Naive thymus-derived CD4-positive, alpha-beta T cell (primary cell): ENCODE data around the gene ADAT3. TPM values are rescaled to one million over a fixed set of nuclear protein-coding genes. Genes with fewer than 3 reads are reported as not detected.
A peak's percentile ranks its signal among the peaks of the same experiment; 100 is the strongest.

Experiments used
- ATAC-seq: fragments of 150-1000 bp; cut with Tn5 transposase; 2 replicates; pipeline ENCODE4 v1.10.0; 2021; ENCODE audit warnings: mild to moderate bottlenecking, moderate library complexity
- CTCF ChIA-PET: fragments of 350-600 bp; sonication (Branson Sonifier 250); formaldehyde crosslinking; loops from one replicate; lab custom pipeline; 2021; ENCODE audit warnings: antibody characterized with exemption; lab: Charles Lee
- POLR2A ChIA-PET: fragments of 350-600 bp; sonication (Branson Sonifier 250); formaldehyde crosslinking; loops from one replicate; lab custom pipeline; 2021; ENCODE audit warnings: antibody characterized with exemption, inconsistent platforms; lab: Charles Lee
- DNase-seq, 9 donors: peaks; one replicate each; pipeline versions ENCODE4 v3.0.0 to v3.0.0-alpha.2; 2020 to 2022; ENCODE audit warnings: mixed read lengths in 1 of 9
- H3K27ac ChIP-seq: one replicate; pipeline ENCODE4 v1.7.0; 2013; ENCODE audit warnings: mild to moderate bottlenecking, low read depth, low read length, moderate library complexity
- H3K27me3 ChIP-seq, 2 donors: one replicate each; pipeline ENCODE4 v1.7.0; 2013; ENCODE audit warnings: low read length in 2 of 2, mild to moderate bottlenecking in 2 of 2, moderate library complexity in 2 of 2; ENCODE audit not compliant: control insufficient read depth in 2 of 2, insufficient read depth in 2 of 2
- H3K36me3 ChIP-seq, 3 experiments: 1 replicate in 2 of 3; 2 replicates in 1 of 3; pipeline ENCODE4 v1.7.0; 2013; ENCODE audit warnings: low read length in 3 of 3, mild to moderate bottlenecking in 3 of 3, moderate library complexity in 1 of 3; ENCODE audit not compliant: insufficient read depth in 3 of 3, control insufficient read depth in 2 of 3
- H3K4me1 ChIP-seq, 2 donors: one replicate each; pipeline ENCODE4 v1.7.0; 2013; ENCODE audit warnings: low read length in 2 of 2, mild to moderate bottlenecking in 2 of 2, moderate library complexity in 1 of 2; ENCODE audit not compliant: control insufficient read depth in 2 of 2, insufficient read depth in 2 of 2
- H3K4me3 ChIP-seq: 2 replicates; pipeline ENCODE4 v1.7.0; 2013; ENCODE audit warnings: mild to moderate bottlenecking, low read length
- H3K9me3 ChIP-seq, 3 experiments: 1 replicate in 2 of 3; 2 replicates in 1 of 3; pipeline ENCODE4 v1.7.0; 2013; ENCODE audit warnings: low read length in 3 of 3; ENCODE audit not compliant: control insufficient read depth in 2 of 3
- H3K27ac Mint-ChIP-seq, 9 donors: one replicate each; pipeline ENCODE4 v1.8.0; 2020 to 2022; ENCODE audit warnings: mixed read lengths in 9 of 9, mild to moderate bottlenecking in 8 of 9, moderate library complexity in 5 of 9, inconsistent platforms in 2 of 9
- H3K27me3 Mint-ChIP-seq, 5 donors: one replicate each; pipeline ENCODE4 v1.8.0; 2021 to 2022; ENCODE audit warnings: mixed read lengths in 5 of 5, mild to moderate bottlenecking in 1 of 5
- H3K36me3 Mint-ChIP-seq, 5 donors: one replicate each; pipeline ENCODE4 v1.8.0; 2020 to 2022; ENCODE audit warnings: mixed read lengths in 5 of 5, mild to moderate bottlenecking in 3 of 5, inconsistent platforms in 1 of 5
- H3K4me1 Mint-ChIP-seq, 7 donors: one replicate each; pipeline ENCODE4 v1.8.0; 2020 to 2022; ENCODE audit warnings: mixed read lengths in 7 of 7, mild to moderate bottlenecking in 3 of 7, inconsistent platforms in 1 of 7
- H3K4me3 Mint-ChIP-seq, 10 donors: one replicate each; pipeline ENCODE4 v1.8.0; 2020 to 2022; ENCODE audit warnings: mild to moderate bottlenecking in 10 of 10, mixed read lengths in 10 of 10, moderate library complexity in 6 of 10, inconsistent platforms in 2 of 10
- H3K9me3 Mint-ChIP-seq, 11 donors: one replicate each; pipeline ENCODE4 v1.8.0; 2020 to 2022; ENCODE audit warnings: mixed read lengths in 11 of 11, mild to moderate bottlenecking in 4 of 11, inconsistent platforms in 1 of 11, moderate library complexity in 1 of 11
- intact Hi-C, 2 donors: fragments of 100-400 bp; cut with micrococcal nuclease; formaldehyde crosslinking; loops; one replicate each; pipeline ENCODE4 v1.15.1; 2023
- polyA plus RNA-seq, 2 donors: library from polyadenylated mRNA; unstranded; fragments of 300-500 nt; fragmentation: Illumina TruSeq; gene quantifications; one replicate each; pipeline ENCODE4 v1.2.3, GENCODE V29; 2021
- total RNA-seq, 6 experiments: library from RNA in 5 of 6; stranded (reverse) in 5 of 6; gene quantifications; 1 replicate in 5 of 6; 2 replicates in 1 of 6; pipeline ENCODE4 v1.2.3 and lab custom pipeline; 2021 to 2026

ADAT3 gene
- total and polyA plus RNA-seq, 7 experiments from 2014 or later = 2.2 to 13.5 (median 5.9) TPM

DNA sequence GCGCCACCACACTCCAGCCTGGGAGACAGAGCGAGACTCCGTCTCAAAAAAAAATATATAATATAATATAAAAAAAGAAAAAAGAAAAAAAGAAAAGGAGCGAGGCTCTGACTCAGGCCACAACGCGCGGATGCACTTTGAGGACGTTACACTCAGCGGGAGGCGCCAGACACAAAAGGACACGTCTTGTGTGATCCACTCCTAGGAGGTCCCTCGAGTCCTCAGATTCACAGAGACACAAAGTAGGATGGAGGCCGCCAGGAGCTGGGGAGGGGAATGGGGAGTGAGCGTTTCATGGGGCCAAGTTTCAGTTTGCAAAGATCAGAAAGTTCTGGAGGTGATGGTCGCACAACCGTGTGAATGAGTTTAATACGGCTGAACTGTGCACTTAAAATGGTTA, 11.4 kb upstream of the ADAT3 start:
- H3K4me3 Mint-ChIP-seq = peak overlapping the region in 6 of 10 donors; percentile 44 to 59 (median 51)
- H3K27ac Mint-ChIP-seq = peak overlapping the region in 6 of 9 donors; percentile 22 to 85 (median 42)
- H3K27me3 Mint-ChIP-seq = no peaks in the 10 kb centered on the region
- H3K9me3 Mint-ChIP-seq = no peaks in the 10 kb centered on the region
- Histone ChIP-seq H3K27me3 (no peaks in the 10 kb centered on the region), H3K9me3 (no peaks in the 10 kb centered on the region), H3K4me3 (no peak overlapping the region), H3K36me3 (no peaks in the 10 kb centered on the region), H3K27ac (no peak overlapping the region), H3K4me1 (peaks cover 16 to 29% of the 10 kb centered on the region in 2 donors)
- intact Hi-C loops = no loop called here
- DNase-seq = no peak
- peaks cover 16 to 51% (median 37%) of the 10 kb centered on the region in 7 donors for H3K4me1 Mint-ChIP-seq
- ChIA-PET CTCF (no interaction called here), POLR2A (interaction anchor here (1.0 to 7.4 kb wide), 4 partner anchors 10 to 48 kb away, joined by 4 to 57 read pairs (median 6); partner anchors contain the start of gene ABHD17A)
- no peaks in the 10 kb centered on the region for H3K36me3 Mint-ChIP-seq
- ATAC-seq = no peak

DNA sequence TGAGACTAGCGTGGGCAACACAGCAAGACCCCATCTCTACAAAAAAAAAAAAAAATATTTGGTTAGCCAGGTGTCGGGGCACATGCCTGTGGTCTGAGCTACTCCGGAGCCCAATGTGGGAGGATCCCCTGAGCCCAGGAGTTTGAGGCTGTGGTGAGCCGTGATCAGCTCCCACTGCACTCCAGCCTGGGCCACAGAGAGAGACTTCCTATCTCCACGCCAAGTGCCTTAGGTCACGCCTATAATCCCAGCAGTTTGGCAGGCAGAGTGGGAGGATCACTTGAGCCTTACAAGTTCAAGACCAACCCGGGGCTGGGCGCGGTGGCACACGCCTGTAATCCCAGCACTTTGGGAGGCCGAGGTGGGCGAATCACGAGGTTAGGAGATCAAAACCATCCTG, 8.7 kb upstream of the ADAT3 start:
- ATAC-seq (no peak), DNase-seq (no peak)
- Histone ChIP-seq H3K27me3 (no peaks in the 10 kb centered on the region), H3K4me1 (peaks cover 16 to 29% of the 10 kb centered on the region in 2 donors), H3K27ac (peak overlapping the region; percentile 65), H3K9me3 (no peaks in the 10 kb centered on the region), H3K36me3 (no peaks in the 10 kb centered on the region), H3K4me3 (peak overlapping the region; percentile 13)
- Mint-ChIP-seq H3K27ac (peak overlapping the region in 7 of 9 donors; percentile 70 to 99 (median 97)), H3K9me3 (no peaks in the 10 kb centered on the region), H3K4me3 (peak overlapping the region; percentile 82 to 93 (median 88)), H3K4me1 (peaks cover 10 to 46% (median 32%) of the 10 kb centered on the region in 7 donors), H3K27me3 (no peaks in the 10 kb centered on the region), H3K36me3 (no peaks in the 10 kb centered on the region)
- intact Hi-C loops = loop anchor here in 1 of 2 donors (2.0 kb wide), 1 partner anchor 32 kb away; no protein-coding TSS in a partner anchor
- CTCF ChIA-PET = interaction anchor here (0.6 to 2.4 kb wide), 4 partner anchors 20 to 887 kb away, joined by 3 to 7 read pairs (median 4); partner anchors contain the start of gene SGTA
- POLR2A ChIA-PET = interaction anchor here (0.5 to 7.4 kb wide), 11 partner anchors 12 to 423 kb away, joined by 3 to 57 read pairs (median 3); partner anchors contain the start of gene ABHD17A

DNA sequence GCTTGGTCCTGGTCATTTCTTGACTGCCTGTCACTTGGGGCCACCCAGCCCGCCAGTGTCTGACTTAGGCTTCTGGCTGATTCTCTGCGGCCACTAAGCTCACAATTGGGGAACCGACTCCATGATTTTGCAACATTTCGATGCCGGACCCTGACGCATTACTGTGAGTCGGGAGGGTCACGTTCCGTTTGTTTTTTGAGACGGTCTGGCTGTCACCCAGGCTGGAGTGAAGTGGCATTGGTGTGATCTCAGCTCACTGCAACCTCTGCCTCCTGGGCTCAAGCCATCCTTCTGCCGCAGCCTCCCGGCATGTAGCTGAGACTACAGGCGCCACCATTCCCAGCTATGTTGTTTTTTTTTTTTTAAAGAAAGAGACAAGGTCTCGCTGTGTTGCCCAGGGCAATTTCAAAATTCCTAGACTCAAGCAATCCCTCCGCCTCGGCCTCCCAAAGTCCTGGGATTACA, 3.2 kb upstream of the ADAT3 start:
- Mint-ChIP-seq H3K9me3 (peaks cover 0 to 2% (median 0%) of the 10 kb centered on the region in 11 donors), H3K4me1 (peaks cover 14 to 47% (median 31%) of the 10 kb centered on the region in 7 donors), H3K36me3 (no peaks in the 10 kb centered on the region), H3K4me3 (no peak overlapping the region), H3K27ac (peak overlapping the region in 2 of 9 donors; percentile 25 to 32), H3K27me3 (no peaks in the 10 kb centered on the region)
- Histone ChIP-seq H3K4me1 (peaks cover 10 to 20% of the 10 kb centered on the region in 2 donors), H3K9me3 (no peaks in the 10 kb centered on the region), H3K4me3 (no peak overlapping the region), H3K27me3 (no peaks in the 10 kb centered on the region), H3K36me3 (no peaks in the 10 kb centered on the region), H3K27ac (no peak overlapping the region)
- intact Hi-C loops = no loop called here
- ATAC-seq (peak; percentile 4), DNase-seq (no peak)
- CTCF ChIA-PET = interaction anchor here (0.6 to 1.2 kb wide), 3 partner anchors 37 to 193 kb away, joined by 3 to 4 read pairs (median 3); no protein-coding TSS in a partner anchor
- POLR2A ChIA-PET = interaction anchor here (0.6 to 1.2 kb wide), 2 partner anchors 36 to 48 kb away, joined by 3 read pairs; no protein-coding TSS in a partner anchor

DNA sequence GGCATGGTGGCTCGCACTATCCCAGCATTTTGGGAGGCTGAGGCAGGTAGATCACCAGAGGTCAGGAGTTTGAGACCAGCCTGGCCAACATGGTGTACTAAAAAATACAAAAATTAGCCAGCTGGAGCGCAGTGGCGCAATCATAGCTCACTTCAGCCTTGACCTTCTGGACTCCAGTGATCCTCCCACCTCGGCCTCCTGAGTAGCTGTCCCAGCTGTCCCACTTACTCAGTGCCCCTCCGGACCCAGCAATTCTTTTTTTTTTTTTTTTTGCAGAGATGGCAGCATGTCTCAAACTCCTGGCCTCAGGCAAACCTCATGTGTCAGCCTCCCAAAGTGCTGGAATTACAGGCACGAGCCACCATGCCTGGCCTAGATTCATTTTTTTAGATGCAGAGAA, 2.3 kb upstream of the ADAT3 start:
- Mint-ChIP-seq H3K27ac (peak overlapping the region in 8 of 9 donors; percentile 67 to 96 (median 83)), H3K9me3 (peaks cover 0 to 2% (median 0%) of the 10 kb centered on the region in 11 donors), H3K4me3 (peak overlapping the region in 5 of 10 donors; percentile 41 to 93 (median 67)), H3K36me3 (no peaks in the 10 kb centered on the region), H3K4me1 (peaks cover 9 to 43% (median 24%) of the 10 kb centered on the region in 7 donors), H3K27me3 (no peaks in the 10 kb centered on the region)
- intact Hi-C loops = no loop called here
- DNase-seq (no peak), ATAC-seq (no peak)
- H3K4me1 ChIP-seq = peaks cover 10 to 13% of the 10 kb centered on the region in 2 donors
- no peaks in the 10 kb centered on the region for H3K27me3 ChIP-seq
- ChIA-PET POLR2A (interaction anchor here (0.5 to 1.6 kb wide), 7 partner anchors 9 to 1845 kb away, joined by 3 to 4 read pairs (median 3); a partner anchor contains a TSS), CTCF (interaction anchor here (0.6 to 1.3 kb wide), 4 partner anchors 37 to 1838 kb away, joined by 3 to 4 read pairs (median 3); no protein-coding TSS in a partner anchor)
- H3K9me3 ChIP-seq = no peaks in the 10 kb centered on the region
- H3K27ac ChIP-seq = peak overlapping the region; percentile 37
- H3K4me3 ChIP-seq = no peak overlapping the region
- H3K36me3 ChIP-seq = no peaks in the 10 kb centered on the region

DNA sequence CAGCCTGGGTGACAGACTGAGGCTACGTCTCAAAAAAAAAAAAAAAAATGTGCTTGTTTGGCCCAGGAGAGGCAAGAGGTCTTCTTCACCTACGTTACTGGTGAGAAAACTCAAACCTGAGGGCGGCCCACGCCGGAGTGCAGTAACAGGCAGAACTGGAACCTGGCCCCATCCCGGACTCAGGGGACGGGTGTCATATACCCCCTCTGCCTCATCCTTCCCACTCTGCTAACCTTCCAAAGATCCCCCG, 414 bp upstream of the ADAT3 start:
- Histone ChIP-seq H3K4me1 (peaks cover 10% of the 10 kb centered on the region in 2 donors), H3K27me3 (no peaks in the 10 kb centered on the region), H3K4me3 (no peak overlapping the region), H3K9me3 (no peaks in the 10 kb centered on the region), H3K27ac (peak overlapping the region; percentile 26), H3K36me3 (no peaks in the 10 kb centered on the region)
- POLR2A ChIA-PET = interaction anchor here (0.8 to 1.6 kb wide), 5 partner anchors 19 to 354 kb away, joined by 3 to 11 read pairs (median 5); partner anchors contain the start of gene ABHD17A
- DNase-seq = no peak
- CTCF ChIA-PET = interaction anchor here (0.7 to 1.1 kb wide), 3 partner anchors 30 to 909 kb away, joined by 3 to 6 read pairs (median 3); no protein-coding TSS in a partner anchor
- peaks cover 9 to 52% (median 36%) of the 10 kb centered on the region in 7 donors for H3K4me1 Mint-ChIP-seq
- H3K9me3 Mint-ChIP-seq = peaks cover 0 to 2% (median 0%) of the 10 kb centered on the region in 11 donors
- H3K27ac Mint-ChIP-seq = peak overlapping the region; percentile 67 to 96 (median 88)
- H3K27me3 Mint-ChIP-seq = no peaks in the 10 kb centered on the region
- intact Hi-C loops = loop anchor here (1.0 kb wide), 11 partner anchors 7 to 414 kb away; partner anchors contain the start of genes ABHD17A (in 1 of the 2), AP3D1 (in 1 of the 2), IZUMO4 (in 1 of the 2) and MOB3A (in 1 of the 2)
- H3K4me3 Mint-ChIP-seq = peak overlapping the region; percentile 14 to 95 (median 84)
- H3K36me3 Mint-ChIP-seq = no peaks in the 10 kb centered on the region
- ATAC-seq = no peak

DNA sequence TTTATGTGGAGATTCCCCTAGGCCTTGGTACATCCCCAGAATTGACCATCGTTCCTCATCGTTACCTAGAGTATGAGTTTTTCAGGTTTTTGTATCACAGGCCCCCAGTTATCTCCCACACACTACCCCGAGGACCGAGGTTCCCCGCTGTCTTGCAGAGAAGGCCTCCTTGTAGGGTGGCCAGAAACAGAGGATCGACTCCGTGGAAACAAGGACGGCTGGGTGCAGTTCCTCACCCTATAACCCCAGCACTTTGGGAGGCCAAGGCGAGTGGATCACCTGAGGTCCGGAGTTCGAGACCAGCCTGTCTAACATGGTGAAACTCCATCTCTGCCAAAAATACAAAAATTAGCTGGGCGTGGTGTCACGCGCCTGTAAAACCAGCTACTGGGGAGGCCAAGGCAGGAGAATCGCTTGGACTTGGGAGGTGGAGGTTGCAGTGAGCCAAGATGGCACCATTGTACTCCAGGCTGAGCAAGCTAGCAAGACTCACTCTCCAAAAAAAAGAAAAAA, 720 bp downstream of the ADAT3 start:
- intact Hi-C loops = loop anchor here (1.0 kb wide), 11 partner anchors 9 to 416 kb away; partner anchors contain the start of genes ABHD17A (in 1 of the 2), AP3D1 (in 1 of the 2), IZUMO4 (in 1 of the 2) and MOB3A (in 1 of the 2)
- no peaks in the 10 kb centered on the region for H3K27me3 Mint-ChIP-seq
- peak overlapping the region; percentile 88 to 96 (median 92) for H3K4me3 Mint-ChIP-seq
- H3K9me3 Mint-ChIP-seq = peaks cover 0 to 2% (median 0%) of the 10 kb centered on the region in 11 donors
- Histone ChIP-seq H3K36me3 (no peaks in the 10 kb centered on the region), H3K27me3 (no peaks in the 10 kb centered on the region), H3K27ac (peak overlapping the region; percentile 75), H3K4me1 (peaks cover 10% of the 10 kb centered on the region in 2 donors), H3K4me3 (peak overlapping the region; percentile 70), H3K9me3 (no peaks in the 10 kb centered on the region)
- peaks cover 0 to 4% (median 0%) of the 10 kb centered on the region in 5 donors for H3K36me3 Mint-ChIP-seq
- DNase-seq = no peak
- ChIA-PET CTCF (interaction anchor here (0.6 to 1.2 kb wide), 2 partner anchors 14 to 41 kb away, joined by 3 read pairs; no protein-coding TSS in a partner anchor), POLR2A (interaction anchor here (0.8 to 2.3 kb wide), 6 partner anchors 8 to 41 kb away, joined by 3 to 6 read pairs (median 4); partner anchors contain the start of gene ABHD17A)
- ATAC-seq = no peak
- H3K4me1 Mint-ChIP-seq = peaks cover 15 to 60% (median 40%) of the 10 kb centered on the region in 7 donors
- H3K27ac Mint-ChIP-seq = peak overlapping the region in 8 of 9 donors; percentile 77 to 96 (median 91)
